Cerebellar cortex (tissue), 1 donor: ENCODE measurements around the gene CGNL1.

Experiments used
- DNase-seq: peaks from one replicate; pipeline ENCODE4 v3.0.0-alpha.2; 2015; ENCODE audit warnings: low spot score

The CGNL1 gene

DNA sequence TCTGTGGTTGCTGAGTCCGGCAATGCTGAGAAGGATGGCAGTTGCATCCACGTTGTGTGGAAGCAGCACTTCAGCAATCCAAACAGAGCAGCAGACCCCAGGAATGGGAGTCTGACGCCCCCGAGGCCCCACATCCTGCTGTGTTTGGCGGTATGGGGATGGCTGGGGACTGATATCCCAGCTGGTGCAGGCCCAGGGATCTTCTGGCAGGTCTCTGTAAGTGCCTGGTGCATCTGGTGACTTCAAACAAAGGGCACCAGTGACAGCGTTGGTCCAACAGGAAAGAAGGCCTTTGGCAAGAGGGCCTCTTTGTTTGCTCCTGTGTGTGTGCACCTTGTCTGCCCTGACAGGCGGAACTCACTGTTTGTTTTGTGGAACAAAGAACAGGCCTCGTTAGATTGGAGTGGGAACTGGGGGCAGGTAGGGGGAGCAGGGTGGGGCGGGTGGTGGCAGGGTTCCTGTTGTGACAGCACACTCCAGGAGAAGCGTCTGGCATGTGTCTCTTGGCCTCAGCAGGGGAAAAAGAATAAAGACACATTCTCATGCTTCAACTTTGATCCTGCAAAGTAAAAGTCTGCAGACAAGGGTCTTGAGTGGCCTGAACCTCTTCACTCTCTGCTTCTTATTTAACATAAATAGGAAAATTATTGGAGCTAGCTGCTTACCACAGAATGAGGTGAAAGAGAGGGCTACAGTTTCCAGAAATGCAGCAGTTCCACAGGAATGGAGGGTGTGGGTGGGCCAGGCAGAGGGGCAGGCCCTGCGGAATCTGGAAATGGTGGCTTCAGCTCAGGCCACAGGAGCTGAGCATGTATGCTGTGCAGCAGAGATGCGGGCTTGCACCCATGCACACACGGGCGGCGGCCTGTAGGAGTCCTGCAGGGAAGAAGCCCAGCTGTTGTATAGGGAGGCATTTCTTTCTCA lies 120.9 kb downstream of the CGNL1 start:
- no peak for DNase-seq

GRCh38 chr15:57500256-57500655 lies 124.0 kb downstream of the CGNL1 start:
- DNase-seq = no peak

DNA sequence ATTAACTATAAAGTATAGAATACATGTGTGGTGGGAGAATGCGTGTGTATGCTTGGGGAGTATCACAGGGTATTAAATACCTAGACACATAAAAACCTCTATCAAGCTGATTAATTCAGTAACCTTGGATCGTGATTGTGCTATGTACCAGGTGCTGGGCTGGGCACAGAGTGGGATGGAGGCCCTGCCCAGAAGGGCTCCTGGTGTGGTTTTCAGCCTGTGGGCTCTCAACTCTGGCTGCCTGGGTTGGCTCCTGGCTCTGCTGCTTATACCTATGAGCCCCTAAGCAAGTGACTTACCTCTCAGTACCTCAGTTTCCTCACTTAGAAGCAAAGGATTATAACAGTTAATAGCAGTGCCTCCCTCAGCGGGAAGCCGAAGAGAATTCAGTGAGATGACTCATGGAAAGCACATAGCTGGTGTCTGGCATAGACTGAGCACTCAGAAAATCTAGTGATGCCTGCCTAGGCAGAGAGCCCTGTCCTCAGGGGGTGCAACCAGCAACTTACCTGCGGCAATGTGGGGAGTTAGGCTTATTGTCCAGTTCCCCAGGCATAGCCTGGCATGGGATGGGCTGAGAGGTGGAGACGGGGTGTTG lies 124.8 kb downstream of the CGNL1 start:
- no peak for DNase-seq

DNA sequence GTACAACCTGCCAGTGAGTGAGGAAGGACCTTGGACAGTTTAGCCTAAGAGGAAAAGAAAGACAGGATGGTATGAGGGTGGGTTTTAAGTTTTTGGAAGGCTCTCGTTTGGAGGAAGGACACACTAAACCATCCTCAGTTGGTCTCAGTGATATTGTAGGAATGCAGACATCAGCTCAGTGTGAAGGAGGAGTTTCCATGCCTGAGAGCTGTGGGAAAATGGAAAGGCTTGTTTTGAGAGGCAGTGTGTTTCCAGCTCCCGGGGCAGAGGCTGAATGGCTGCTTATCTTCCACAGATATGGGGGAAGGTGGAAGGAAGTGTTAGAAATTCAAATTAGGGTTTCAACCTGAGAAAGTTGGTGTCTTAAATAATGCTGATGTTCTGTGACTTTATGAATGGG lies 125.8 kb downstream of the CGNL1 start:
- DNase-seq = peak; percentile 21

GRCh38 chr15:57503051-57503702 lies 126.9 kb downstream of the CGNL1 start:
- DNase-seq = peak; percentile 43

DNA sequence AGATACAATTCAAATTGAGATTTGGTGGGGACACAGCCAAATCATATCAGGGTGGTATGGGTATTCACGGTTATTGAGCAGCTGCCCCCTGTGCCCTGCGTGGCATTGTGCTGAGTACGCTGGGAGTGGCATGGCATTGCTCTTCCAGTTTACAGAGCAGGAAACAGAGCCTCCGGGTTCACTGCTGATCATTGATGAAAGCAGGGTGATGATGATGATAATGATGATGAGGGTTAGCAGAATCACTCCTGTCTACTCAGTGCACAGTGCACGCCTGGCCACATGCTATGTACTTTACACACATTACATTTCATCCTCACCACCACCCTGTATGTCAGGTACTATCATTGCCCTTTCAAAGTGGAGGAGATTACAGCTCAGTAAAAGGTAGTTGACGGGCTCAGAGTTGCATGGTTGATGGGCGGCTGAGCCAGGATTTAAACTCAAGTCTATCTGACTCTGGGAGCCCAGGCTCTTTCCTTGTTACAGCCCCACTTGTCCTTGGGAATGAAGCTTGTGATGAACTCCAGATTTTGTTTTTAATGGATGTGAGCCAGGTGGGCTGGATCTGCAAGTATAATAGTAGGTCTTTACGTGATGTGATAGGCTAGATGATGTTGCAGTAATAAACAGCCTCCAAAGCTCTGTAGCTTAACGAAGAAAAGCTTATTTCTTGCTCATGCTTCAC lies 127.8 kb downstream of the CGNL1 start:
- DNase-seq = no peak

- no peak for DNase-seq
Observed at GRCh38 chr15:57504599-57504940, 128.3 kb downstream of the CGNL1 start.

DNA sequence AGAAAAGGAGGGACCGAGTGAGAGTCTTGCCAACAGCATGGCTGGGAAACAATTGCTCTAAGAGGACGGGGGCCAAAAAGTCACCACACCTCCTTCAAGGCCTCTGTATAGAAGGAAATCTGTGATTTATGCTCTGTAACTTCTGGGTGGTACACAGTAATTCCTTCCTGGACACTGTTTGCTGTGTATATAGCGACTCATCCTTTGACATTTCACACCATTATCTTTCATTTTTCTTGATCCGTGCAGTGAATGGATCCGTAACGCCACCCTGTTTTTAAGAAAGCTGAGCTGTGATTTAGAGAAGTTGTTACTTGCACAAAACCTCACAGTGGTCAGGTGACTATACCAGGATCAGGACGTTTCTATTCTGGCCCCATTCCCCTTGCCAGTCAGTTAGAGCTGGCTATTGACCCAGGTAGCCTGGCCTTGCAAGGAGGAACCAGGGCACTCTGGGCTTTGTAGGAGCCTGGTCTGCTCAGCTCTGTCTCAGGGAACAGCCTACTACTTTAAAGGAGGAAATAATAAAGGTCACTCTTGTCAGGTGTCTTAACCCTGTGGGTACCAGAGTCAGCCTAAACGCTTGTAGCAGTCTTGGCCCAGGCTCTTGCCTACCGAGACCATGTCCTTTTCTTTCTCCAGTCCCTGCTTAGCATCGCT lies 128.9 kb downstream of the CGNL1 start:
- DNase-seq = peak; percentile 18

GRCh38 chr15:57505949-57506391 lies 129.7 kb downstream of the CGNL1 start:
- no peak for DNase-seq

DNA sequence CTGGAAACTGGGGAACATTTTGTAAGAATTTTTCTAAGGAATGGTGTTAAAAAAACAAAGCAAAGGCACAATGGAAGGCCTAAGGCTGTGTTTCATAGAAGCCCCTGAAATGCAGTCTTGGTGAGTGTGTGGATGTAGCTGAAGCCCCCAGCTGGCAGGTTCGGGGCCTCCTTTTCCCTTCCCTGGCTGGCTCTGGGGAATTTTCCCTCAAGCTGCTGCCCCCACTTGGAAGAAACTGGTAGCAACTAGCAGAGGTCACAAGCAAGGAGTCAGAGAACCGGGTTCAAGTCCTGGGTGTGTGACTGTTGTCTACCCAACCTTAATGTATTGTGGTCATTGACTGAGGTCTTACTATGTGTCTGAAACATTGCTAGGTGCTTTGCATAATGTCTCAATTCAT lies 130.1 kb downstream of the CGNL1 start:
- DNase-seq = peak; percentile 47

- DNase-seq = no peak
Observed at GRCh38 chr15:57507111-57507510, 130.8 kb downstream of the CGNL1 start.

- no peak for DNase-seq
Observed at GRCh38 chr15:57509126-57509525, 132.8 kb downstream of the CGNL1 start.

GRCh38 chr15:57509965-57510364 lies 133.7 kb downstream of the CGNL1 start:
- no peak for DNase-seq

DNA sequence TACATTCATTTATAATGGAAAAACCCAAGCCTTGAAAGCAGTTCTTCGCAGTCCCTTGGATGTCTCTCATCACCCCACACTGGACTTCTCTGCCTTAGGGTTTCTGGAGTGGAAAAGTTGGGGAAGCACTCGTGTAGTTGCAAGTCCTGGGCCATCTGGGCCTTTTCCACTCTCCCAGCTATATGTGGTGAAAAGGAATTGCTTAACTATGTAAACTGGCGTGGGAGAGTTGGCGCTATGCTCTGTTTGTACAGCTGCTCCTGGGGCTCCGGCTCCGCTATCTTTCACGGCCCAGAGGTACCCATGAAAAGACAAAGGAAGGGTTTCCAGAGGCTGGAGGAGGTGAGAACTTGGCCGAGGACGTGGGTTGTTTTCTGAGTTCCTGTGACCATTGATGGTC lies 134.3 kb downstream of the CGNL1 start:
- no peak for DNase-seq

- DNase-seq = no peak
Observed at GRCh38 chr15:57516327-57517029, 140.2 kb downstream of the CGNL1 start.

- DNase-seq = no peak
Observed at GRCh38 chr15:57517030-57517671, 140.8 kb downstream of the CGNL1 start.

GRCh38 chr15:57518779-57519405 lies 142.6 kb downstream of the CGNL1 start:
- DNase-seq = no peak

DNA sequence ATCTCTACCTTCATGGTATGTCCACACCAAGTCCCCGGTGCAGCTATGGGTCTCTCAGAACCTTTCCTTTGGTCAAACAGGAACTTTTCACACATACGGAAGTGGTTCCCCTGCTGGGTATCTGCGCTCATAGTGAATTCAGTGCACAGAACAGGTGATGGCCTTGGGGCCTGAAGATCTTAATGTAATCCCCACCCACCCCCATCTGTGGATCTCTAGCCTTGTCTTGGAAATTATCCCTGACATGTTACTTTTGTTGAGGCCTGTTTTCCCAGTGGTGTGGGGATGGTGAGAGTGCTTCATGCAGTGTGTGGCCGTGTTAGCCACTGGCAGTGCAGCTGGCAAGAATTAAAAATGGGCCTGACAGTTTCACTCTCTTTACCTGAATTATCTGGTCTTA lies 143.5 kb downstream of the CGNL1 start:
- no peak for DNase-seq

DNA sequence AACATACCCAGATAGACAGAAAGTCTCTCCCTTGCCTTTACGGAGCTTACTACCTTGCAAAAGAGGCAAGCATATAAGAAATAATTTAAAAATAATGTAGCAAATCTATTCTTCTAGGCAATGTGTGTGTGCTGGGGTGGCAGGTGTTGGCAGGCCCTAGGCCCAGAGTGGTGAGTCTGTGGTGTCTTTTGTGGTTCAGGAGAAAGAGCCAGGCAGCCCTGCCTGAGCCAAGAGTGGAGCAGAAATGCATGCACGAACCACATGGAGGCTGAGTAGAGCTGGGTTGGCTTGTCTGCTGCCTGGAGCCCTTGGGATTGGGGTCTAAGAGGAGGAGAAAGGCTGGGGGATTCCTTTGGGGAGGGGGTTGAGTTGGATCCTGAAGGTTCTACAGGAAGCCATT lies 145.2 kb downstream of the CGNL1 start:
- DNase-seq = no peak

- DNase-seq = no peak
Observed at GRCh38 chr15:57522148-57522547, 145.8 kb downstream of the CGNL1 start.
